ENCODE measurements around the gene LILRA5.

LILRA5 gene

DNA sequence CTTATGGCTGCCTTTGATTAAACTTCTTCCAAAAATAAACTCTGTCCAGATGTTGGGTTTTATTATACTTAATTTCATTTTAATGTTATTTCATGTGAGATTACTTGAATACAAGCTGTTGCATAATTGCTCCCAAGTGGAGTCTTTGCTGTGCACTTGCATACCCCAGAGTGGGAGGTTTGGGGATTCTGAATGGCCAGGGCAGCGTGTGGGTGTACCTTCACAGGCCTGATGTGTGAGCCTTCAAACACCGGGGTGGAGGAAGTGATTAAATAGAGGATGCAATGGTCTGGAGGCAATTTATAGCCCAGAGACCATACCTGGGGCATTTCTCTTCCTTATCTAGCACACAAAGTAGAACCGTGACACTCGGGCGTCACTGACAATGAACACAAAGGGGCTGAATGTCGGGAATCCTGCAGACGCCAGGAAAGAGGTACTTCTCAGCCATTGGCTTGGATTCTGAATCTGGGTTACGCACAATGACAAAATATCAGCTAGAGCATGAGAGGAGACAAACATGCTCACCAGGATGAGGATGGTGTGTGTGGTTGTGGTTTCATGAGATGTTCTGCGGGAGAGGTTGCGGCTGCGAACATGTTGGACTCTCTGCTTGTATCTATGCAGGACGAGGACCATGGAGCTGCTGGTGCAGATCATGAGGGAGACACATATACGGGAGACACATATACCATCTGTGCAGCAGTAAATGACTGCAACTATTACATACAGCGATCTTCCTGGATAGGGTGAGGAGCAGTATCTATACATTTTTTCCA is 7.1 kb upstream of the LILRA5 start:
- TF ChIP-seq, protein P1, sequence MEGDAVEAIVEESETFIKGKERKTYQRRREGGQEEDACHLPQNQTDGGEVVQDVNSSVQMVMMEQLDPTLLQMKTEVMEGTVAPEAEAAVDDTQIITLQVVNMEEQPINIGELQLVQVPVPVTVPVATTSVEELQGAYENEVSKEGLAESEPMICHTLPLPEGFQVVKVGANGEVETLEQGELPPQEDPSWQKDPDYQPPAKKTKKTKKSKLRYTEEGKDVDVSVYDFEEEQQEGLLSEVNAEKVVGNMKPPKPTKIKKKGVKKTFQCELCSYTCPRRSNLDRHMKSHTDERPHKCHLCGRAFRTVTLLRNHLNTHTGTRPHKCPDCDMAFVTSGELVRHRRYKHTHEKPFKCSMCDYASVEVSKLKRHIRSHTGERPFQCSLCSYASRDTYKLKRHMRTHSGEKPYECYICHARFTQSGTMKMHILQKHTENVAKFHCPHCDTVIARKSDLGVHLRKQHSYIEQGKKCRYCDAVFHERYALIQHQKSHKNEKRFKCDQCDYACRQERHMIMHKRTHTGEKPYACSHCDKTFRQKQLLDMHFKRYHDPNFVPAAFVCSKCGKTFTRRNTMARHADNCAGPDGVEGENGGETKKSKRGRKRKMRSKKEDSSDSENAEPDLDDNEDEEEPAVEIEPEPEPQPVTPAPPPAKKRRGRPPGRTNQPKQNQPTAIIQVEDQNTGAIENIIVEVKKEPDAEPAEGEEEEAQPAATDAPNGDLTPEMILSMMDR (IDR thresholded peaks at IDR 0.05; ENCODE audit: low read depth, low read length), result no peak
- DNase-seq (ENCODE audit: low read depth in 2 of 2), result no peak
- H3K4me3 ChIP-seq (replicated peaks in 1 of 2; ENCODE audit: low read depth in 2 of 2, low read length in 2 of 2), result no peak overlapping the region

DNA sequence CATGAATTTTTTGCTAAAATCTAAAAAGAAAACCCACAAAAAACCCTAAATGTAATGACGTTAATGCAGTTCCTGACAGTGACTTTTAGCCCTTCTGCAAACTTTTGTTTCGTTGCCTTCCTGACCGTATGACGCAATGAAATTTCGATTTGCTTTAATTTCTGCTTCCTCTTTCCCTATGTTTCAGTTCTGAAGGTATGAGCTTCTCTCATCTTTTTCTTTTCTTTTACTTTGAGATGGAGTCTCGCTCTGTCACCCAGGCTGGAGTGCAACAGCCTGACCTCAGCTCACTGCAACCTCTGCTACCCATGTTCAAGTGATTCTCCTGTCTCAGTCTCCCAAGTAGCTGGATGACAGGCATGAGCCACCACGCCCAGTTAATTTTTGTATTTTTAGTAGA is 6.1 kb upstream of the LILRA5 start:
- DNase-seq (ENCODE audit: low read depth in 2 of 2), result no peak
- TF ChIP-seq, protein P1 (IDR thresholded peaks at IDR 0.05; ENCODE audit: low read depth, low read length), result no peak
- no peak overlapping the region for H3K4me3 ChIP-seq (replicated peaks in 1 of 2; ENCODE audit: low read depth in 2 of 2, low read length in 2 of 2)

- TF ChIP-seq, protein P1 (IDR thresholded peaks at IDR 0.05; ENCODE audit: low read depth, low read length), result no peak
- DNase-seq (ENCODE audit: low read depth in 2 of 2), result no peak
- no peak overlapping the region for H3K4me3 ChIP-seq (replicated peaks in 1 of 2; ENCODE audit: low read depth in 2 of 2, low read length in 2 of 2)
Measured at GRCh38 chr19:54317965-54318240, 4.9 kb upstream of the LILRA5 start.

DNA sequence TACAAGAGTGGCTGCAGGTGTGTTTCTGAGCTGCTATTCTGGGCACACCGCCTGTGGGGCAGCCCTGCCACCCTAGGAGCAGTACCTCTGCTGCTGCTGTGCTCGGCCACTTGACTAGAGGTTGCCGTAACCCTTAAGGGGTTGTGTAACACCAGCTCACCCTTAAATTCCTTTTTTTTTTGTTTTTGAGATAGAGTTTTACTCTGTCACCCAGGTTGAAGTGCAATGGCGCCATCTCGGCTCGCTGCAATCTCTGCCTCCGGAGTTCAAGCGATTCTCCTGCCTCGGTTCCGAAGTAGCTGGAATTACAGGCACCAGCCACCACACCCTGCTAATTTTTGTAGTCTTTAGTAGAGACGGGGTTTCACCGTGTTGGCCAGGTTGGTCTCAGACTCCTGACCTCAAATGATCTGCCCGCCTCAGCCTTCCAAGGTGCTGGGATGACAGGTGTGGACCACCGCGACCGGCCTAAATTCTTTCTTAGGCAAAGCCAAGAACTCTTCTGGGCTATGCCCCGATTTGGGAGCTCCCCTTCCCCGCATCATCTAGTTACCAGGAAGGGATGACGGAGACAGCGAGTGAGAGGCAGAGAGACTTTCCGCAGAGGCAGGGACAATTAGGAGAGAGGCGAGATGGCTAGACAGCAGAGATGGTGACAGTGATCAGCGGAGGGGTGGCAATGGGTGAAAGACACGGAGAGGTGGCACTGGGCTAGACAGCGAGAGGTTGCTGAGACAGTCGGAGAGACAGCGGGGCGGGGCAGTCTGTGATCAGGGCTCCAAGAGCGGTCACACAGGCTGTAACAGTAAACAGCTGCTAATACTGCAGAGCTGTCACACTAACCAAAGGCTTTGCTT is 4.4 kb upstream of the LILRA5 start:
- H3K4me3 ChIP-seq (replicated peaks in 1 of 2; ENCODE audit: low read depth in 2 of 2, low read length in 2 of 2), result no peak overlapping the region
- TF ChIP-seq, protein P1 (IDR thresholded peaks at IDR 0.05; ENCODE audit: low read depth, low read length), result no peak
- no peak for DNase-seq (ENCODE audit: low read depth in 2 of 2)

DNA sequence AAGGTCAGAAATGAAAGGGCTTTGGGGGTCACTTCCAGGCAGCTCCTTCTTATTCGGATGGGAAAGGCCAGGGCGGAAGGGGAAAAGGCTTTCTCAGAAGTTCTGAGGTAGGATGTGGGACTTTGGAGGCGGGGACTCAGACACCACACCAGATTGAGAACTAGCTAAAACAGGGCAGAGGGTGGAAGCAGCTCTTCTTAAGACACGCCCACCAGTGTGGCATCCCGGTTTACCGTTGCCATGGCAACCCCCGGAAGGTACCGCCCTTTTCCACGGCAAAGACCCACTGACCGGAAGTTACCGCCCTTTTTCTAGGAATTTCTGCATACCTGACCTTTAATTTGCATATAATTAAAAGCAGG is 3.8 kb upstream of the LILRA5 start:
- no peak overlapping the region for H3K4me3 ChIP-seq (replicated peaks in 1 of 2; ENCODE audit: low read depth in 2 of 2, low read length in 2 of 2)
- DNase-seq (ENCODE audit: low read depth in 2 of 2), result no peak
- TF ChIP-seq, protein P1 (IDR thresholded peaks at IDR 0.05; ENCODE audit: low read depth, low read length), result no peak

DNA sequence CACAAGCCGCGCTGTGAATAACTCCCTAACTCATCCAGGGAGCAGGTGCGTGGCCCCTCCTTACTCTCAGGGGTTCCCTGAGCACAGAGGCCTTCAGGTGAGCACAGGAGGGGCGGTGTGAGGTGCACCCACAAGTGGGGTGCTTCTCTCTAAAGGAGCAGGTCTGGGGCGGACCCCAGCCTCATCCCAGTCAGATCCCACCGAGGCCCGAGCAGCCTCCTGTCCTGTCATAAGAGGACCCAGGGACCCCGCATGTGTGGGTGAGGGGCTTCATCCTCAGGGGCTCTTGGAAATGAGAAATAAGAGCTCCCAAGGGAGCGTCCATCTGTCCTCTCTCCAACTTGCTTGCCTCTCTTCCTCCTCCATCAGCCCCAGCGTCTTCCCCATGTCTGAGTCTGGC is 3.0 kb upstream of the LILRA5 start:
- H3K4me3 ChIP-seq (replicated peaks in 1 of 2; ENCODE audit: low read depth in 2 of 2, low read length in 2 of 2), result no peak overlapping the region
- TF ChIP-seq, protein P1 (IDR thresholded peaks at IDR 0.05; ENCODE audit: low read depth, low read length), result no peak
- DNase-seq (ENCODE audit: low read depth in 2 of 2), result no peak

Measured in cardiac fibroblast (primary cell).